NCI-H2081 treated with DMSO at 0.1 percent for 48 hours (cell line): ENCODE results near the gene CD19.
A peak's percentile ranks its signal among the peaks of the same experiment; 100 is the strongest.
"Not testable (repeated sequence)": the region's sequence is repeated elsewhere in the genome, so short reads cannot be mapped to it uniquely, and the experiment has no call there.

ENCODE experiments used
- DNase-seq: peaks from one replicate; lab custom pipeline; 2025; lab: John Stamatoyannopoulos, UW

Gene CD19

DNA sequence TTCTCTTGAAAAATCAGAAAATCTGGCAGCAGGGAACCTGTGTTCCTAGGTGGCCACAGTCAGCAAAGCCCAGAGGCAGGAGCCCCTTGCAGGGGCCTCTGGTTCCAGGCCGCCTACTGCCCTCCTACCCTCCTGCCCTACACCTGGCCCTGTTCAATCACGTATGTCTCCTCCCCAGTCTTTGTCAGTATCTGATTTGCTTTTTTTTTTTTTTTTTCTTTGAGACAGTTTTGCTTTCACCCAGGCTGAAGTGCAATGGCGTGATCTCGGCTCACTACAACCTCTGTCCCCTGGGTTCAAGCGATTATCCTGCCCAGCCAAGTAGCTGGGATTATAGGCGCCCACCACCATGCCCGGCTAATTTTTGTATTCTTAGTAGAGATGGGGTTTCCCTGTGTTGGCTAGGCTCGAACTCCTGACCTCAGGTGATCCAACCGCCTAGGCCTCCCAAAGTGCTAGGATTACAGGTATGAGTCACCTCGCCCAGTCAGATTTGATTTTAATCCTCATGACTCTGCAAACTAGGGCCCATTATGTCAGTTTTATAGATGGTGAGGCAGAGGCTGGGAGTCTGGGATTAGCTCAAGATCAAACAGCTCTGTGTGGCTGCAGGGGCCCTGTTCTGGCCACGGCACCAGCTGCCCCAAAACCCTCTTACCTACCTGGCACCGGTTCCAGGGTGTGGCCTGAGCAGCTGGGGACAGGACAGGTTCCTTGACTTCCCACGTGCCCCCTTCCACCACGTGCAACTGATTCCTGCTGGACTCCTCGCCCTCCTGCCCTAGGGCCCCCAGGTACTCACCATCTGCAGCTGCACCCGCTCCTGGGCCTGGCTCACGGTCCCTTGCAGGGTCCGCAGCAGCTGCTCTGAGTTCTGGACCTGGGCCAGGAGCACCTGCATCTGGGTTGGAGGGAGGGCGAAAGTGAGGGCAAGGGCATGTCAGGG, 21.4 kb upstream of the CD19 start:
- no peak for DNase-seq

DNA sequence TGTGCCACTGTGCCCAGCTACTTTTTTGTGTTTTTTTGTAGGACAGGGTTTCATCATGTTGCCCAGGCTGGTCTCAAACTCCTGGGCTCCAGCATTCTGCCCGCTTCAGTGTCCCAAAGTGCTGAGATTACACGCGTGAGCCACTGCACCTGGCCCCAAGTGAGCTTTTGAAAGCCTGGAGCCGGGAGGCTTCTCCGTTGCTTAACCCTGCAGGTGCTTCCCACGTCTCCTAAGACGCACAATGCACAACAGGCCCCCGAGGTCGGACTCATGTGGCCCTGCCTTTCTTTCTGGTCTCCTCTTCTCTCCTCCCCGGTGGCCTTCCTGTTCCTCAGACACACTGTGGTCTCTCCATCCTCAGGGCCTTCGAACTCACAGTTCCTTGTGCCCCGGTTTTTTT, 19.2 kb upstream of the CD19 start:
- DNase-seq, result no peak

DNA sequence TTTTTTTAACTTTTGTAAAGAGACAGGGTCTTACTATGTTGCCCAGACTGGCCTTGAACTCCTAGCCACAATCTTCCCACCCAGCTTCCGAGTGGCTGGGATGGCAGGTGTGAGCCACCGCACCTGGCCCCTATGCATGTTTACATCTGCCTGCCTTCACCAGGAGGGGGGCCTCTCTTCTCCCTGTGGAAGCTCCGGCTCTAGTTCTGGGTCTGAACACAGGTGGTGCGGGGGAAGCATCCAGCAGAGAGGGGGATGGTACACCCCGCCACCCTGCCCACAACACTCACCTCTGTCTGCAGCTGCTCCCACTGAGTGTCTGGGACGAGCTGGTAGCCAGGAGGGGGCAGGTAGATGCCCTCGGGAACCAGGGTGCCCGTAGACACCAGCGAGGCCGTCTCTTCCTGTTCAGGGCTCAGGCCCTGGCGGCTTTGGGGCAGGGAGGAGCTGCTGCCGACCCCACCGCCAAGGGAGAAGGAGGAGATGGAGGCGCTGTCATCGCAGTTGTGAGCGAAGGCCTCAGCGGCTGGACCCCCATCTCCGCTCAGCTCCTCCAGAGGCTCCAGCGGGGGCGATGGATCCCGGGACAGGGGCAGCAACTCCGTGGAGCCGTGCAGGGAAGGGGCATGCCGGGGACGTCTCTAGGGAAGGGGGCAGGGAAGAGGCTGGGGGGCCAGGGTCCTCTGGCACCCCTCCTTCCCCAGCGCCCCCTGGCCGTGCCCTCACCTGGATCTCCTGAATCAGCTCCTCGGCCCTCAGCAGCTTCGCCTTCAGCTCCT, 17.6 kb upstream of the CD19 start:
- DNase-seq, result no peak

DNA sequence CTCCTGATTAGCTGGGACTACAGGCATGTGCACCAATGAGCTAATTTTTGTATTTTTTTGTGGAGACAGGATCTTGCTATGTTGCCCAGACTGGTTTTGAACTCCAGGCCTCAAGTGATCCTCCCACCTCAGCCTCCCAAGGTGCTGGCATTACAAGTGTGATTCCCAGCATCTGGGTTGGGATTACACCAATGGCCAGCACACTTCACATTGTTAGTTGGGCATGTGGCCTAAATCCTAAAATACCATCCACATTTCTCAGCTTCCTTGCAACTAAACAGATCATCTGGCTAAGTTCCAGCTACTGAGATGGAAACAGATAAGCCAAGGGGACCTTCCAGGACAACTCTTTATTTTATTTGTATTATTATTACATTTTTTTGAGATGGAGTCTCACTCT, 16.6 kb upstream of the CD19 start:
- DNase-seq, result no peak

DNA sequence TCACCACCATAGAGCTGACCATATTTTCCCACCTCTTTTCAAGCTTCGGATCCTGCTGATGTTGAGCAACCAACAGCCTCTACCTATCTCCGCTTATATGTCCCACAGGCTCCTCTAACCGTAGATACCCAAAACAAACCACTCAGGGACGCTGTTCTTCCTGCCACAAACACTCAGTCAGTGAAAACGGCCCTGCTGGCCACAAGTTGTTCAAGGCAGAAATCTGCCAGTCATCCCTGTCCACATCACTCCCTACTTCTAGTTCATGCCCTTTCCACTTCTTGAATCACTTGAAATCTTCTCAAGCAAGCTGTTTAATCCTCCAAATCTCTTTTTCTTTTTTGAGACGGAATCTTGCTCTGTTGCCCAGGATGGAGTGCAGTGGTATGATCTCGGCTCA, 14.7 kb upstream of the CD19 start:
- no peak for DNase-seq

DNA sequence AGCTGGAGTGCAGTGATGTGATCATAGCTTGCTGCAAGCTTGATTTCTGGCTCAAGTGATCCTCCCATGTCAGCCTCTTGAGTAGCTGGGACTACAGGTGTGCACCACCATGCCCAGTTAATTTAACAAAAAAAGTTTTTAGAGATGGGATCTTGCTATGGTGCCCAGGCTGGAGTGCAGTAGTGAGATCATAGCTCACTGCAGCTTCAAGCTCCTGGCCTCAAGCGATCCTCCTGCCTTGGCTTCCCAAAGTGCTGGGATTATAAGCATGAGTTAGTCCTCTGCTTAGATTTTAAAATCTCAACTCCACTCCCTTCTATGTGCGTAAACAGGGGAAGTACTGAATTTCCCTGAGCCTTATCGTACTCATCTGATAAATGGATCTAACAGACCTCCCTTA, 13.1 kb upstream of the CD19 start:
- DNase-seq, result no peak

DNA sequence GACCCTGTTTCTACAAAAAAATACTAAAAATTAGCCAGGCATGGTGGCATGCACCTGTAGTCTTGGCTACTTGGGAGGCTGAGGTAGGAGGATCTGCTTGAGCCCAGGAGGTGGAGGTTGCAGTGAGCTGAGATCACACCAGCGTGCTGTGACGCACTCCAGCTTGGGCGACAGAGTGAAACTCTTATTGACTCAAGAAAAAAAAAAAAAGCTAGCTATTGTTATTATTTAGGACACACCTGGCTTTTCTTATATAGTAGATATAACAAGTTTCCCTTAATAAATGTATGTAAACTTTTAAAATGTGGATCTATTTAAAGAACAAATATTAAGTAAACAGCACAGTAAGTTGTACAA, 8.6 kb upstream of the CD19 start:
- DNase-seq, result no peak

DNA sequence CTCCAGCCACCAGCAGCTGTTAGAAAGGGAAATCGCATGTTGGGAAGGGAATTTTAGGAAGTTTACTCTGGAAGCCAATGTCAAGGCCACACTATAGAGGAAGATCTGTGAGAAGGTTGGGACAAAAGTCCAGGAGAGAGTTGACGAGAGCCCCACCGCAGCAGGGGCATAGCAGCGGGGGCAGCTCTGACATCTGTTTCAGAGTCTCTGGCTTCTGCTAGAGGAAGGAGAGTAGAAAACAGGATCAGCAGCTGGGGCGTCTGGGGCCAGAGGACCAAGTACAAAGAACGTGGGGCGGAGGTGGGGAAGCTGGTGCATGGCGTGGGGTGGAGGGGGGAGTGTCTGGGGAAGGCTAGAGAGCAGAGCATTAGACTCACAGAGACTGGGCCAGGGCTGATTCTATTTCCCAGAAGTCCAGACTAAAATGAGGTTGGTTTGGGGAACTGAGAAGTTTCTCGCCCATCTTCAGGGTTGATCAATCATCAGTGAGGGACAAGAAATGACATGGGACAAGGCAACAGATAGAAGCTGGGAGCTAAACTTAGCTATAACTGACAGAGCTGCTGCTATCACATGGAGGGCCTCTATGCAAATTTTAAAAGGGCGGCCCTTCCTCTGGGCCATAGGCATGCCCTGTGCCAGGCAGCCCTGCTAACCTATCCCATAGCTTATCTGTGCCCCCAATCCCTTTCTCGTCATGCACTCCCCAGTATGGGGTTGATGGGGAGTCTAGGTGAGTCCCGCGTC, 7.9 kb upstream of the CD19 start:
- DNase-seq, result no peak

DNA sequence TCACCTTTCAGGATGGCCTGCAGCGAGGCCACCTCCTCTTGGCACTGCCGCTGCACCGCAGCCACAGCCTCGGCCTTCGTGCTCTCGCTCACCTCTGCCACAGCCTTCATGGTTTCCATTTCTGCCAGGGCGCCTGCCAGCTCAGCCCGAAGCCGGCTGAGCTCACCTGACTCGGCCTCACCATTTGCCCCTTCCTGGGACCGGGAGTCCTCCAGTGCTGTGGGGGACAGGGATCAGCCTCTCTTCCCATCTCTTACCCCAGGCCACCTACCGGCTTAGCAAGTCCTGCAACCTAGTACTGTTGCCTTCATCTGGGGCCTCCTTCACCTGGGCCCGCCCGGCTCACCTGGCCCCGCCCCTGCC, 7.4 kb upstream of the CD19 start:
- no peak for DNase-seq

DNA sequence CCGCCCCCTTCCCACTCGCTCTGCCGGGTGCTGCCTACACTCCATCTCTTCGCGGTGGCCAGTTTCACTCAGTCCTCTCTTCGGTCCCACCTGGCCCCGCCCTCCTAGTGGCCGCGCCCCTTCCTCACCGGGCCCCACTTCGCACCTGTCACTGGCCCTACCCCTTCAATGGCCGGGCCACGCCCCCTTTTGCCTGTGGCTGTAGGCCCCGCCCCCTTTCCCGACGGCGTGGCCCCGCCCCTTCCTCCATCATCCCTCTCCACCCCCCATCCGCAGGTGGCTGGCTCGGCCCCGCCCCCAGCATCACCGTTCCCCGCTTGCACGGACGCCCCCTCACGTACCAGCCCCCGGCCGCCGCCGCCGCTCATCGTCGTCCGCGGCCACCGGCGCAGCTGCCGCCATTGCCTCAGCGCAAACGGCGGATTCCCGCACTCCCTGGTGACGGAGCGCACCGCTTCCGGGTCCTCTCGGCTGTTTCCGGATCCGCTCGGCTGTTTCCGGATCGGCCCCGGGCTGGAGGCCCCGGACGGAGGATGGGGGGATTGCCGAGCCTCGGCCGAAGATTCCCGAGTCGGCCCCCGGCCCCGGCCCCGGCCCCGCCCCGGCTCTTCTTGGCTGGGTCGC, 6.9 kb upstream of the CD19 start, which contains the start of gene RABEP2:
Gene RABEP2, minus strand, starts transcription at position 477 of the 624 bp plus-strand sequence. Its CDS starts 75 bp downstream, at position 402.
- peak; percentile 40 for DNase-seq

DNA sequence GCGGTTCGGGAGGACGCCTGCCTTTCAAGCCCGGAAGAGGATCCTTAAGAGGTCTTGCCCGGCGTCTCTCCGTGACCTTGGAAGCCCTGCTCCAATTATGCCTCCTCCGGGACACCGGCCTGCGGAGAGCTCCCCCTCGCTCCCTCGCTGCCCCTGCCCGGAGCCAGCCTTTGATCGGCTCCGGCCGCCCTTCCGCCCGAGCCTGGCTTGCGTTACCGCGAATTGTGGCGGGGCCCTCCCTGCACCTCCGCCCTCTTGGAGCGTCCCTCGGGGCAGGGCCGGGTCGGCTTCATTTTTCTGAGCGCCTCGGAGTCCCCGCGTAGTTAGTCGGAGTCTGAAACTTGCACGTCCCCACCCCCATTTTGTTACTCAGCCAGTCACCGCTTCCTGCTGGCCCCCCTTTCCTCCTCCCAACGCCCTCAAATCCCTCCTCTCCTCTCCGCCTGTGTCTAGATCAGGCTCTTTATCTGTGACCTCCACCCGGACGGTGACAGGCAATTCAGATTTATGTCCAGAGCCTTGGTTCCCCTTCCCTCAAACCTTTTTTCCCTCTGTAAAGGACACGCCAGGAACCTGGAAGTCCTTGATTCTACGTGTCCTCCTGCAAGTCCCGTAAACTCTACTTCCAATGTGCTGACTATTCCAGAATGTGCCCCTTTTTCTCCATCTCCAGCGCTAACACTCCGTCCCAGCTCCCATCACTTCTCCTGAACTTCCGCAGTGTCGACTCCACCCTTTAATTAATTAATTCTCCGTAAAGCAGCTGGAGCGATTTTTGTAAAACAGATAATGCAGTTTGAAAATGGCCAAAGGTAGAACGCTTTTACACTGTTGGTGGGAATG, 6.2 kb upstream of the CD19 start:
- DNase-seq, result no peak

DNA sequence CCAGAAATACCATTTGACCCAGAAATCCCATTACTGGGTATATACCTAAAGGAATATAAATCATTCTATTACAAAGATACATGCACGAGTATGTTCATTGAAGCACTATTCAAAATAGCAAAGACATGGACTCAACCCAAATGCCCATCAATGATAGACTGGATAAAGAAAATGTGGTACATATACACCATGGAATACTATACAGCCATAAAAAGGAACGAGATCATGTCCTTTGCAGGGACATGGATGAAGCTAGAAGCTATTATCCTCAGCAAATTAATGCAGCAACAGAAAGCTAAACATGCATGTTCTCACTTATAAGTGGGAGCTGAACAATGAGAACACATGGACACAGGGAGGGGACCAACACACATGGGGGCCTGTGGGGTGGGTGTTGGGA, 5.5 kb upstream of the CD19 start:
- not testable (repeated sequence) for DNase-seq

DNA sequence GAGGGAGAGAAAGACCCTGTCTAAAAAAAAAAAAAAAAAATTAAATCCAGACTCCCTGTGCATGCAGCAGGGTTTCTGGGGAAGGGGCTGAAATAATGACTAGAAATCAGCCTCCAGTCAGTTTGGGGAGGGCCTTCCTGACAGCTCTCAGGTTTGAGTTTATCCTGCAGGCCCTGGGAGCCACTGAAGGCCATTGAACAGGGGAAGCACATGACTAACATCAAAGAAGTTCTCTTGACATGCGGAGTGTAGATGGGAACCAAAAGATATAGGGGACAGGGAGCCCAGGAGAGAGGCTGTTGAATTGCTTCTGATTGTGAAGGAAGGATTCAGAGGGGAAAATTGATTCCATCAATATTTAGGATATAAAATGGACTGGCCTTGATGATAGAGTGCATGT, 4.0 kb upstream of the CD19 start:
- no peak for DNase-seq

DNA sequence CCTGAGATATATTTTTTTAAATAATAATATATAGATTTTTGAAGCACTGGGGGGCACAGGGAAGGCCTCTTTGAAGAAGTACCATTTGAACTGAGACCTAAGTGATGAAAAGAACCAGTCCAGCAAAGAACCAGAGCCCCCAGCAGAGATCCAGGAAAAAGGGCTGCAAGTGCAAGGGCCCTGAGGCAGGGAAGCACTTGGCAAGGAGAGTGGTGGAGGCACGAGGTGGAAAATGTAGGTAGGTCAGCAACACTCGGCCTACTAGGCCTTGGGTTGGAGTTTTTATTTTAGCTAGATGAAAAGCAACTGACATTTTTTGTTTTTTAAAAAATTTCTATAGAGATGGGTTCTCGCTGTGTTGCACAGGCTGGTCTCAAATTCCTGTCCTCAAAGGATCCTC, 1.6 kb upstream of the CD19 start:
- DNase-seq, result no peak

DNA sequence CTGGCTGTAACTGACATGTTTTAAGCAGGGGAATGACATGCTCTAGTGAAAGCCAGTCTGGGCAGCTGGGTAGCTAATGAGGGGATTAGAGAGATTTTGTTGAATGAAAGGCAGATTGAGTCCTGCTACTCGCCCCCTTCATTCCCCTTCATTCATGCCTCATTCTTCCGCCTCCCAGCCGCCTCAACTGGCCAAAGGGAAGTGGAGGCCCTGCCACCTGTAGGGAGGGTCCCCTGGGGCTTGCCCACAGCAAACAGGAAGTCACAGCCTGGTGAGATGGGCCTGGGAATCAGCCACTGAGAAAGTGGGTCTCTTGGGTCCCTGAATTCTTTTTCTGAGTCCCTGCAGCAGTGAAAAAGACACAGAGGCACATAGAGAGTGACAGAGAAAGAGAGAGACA, 1.1 kb upstream of the CD19 start:
- no peak for DNase-seq

DNA sequence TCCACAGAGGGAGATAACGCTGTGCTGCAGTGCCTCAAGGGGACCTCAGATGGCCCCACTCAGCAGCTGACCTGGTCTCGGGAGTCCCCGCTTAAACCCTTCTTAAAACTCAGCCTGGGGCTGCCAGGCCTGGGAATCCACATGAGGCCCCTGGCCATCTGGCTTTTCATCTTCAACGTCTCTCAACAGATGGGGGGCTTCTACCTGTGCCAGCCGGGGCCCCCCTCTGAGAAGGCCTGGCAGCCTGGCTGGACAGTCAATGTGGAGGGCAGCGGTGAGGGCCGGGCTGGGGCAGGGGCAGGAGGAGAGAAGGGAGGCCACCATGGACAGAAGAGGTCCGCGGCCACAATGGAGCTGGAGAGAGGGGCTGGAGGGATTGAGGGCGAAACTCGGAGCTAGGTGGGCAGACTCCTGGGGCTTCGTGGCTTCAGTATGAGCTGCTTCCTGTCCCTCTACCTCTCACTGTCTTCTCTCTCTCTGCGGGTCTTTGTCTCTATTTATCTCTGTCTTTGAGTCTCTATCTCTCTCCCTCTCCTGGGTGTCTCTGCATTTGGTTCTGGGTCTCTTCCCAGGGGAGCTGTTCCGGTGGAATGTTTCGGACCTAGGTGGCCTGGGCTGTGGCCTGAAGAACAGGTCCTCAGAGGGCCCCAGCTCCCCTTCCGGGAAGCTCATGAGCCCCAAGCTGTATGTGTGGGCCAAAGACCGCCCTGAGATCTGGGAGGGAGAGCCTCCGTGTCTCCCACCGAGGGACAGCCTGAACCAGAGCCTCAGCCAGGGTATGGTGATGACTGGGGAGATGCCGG, 769 bp downstream of the CD19 start:
- no peak for DNase-seq

DNA sequence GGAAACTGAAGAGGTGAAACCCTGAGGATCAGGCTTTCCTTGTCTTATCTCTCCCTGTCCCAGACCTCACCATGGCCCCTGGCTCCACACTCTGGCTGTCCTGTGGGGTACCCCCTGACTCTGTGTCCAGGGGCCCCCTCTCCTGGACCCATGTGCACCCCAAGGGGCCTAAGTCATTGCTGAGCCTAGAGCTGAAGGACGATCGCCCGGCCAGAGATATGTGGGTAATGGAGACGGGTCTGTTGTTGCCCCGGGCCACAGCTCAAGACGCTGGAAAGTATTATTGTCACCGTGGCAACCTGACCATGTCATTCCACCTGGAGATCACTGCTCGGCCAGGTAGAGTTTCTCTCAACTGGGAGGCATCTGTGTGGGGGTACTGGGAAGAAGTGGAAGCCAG, 1.4 kb downstream of the CD19 start:
- no peak for DNase-seq

DNA sequence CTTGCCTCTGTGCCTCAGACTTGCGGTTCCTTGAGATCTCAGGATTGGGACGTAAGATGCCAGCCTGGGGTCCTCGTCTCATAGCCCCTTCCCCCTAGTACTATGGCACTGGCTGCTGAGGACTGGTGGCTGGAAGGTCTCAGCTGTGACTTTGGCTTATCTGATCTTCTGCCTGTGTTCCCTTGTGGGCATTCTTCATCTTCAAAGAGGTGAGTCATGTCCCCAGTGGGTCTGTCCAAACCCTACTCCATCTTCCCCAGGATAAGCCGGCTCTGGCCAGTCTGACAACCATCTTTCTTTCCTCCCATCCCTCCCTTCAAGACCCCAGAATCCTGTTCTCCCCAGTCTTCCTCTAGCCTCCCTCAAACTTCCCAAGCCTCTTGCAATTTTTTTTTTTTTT, 3.6 kb downstream of the CD19 start:
- no peak for DNase-seq

DNA sequence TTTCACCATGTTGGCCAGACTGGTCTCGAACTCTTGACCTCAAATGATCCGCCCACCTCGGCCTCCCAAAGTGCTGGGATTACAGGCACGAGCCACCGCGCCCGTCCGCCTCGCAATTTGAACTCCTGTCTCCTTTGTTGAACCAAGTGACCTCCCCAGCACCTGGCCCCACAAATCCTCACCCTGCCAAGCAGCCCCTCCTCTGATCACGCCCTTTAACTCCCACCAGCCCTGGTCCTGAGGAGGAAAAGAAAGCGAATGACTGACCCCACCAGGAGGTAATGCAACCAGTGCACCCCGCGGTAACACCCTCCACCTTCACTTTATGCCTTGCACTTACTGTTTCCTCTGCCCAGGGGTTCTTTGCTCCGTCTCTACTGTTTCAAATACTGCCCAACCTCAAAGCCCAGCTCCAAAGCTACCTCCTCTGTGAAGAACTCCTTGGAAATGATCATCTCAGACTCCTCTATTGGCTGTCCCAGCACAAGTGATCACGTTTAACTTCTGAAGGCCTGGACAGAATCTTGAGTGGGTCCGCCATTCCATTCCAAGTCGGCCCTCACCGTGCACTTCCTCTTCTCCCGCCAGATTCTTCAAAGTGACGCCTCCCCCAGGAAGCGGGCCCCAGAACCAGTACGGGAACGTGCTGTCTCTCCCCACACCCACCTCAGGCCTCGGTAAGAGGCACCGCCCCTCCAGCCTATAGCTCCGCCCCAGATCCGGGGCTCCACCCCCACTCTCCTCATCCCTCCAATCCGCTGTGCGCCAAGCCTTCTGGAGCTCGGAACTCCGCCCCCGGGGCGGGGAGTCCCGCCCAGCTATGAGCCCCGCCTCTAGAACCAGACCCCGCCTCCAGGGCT, 4.4 kb downstream of the CD19 start:
- no peak for DNase-seq

DNA sequence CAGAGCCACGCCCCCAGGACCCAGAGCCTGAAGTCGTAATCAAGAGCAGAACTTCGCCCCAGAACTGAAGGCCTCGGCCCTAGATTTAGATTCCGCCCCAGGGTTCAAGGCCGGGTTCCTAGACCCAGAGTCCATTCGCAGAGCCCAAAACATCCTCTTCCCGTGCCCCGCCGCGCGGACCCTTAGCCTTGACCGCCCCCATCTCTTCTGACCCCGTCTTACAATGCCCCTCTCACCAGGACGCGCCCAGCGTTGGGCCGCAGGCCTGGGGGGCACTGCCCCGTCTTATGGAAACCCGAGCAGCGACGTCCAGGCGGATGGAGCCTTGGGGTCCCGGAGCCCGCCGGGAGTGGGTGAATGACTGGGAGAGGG, 5.0 kb downstream of the CD19 start:
- DNase-seq, result no peak
